PC-3 (cell line): ENCODE measurements around the gene GIMAP1.

ENCODE experiments used
- EZH2 ChIP-seq: fragments of 300-600 bp; sonication (generic); IDR thresholded peaks from one replicate; pipeline ENCODE4 v1.6.1; 2017; ENCODE audit warnings: antibody characterized with exemption, mild to moderate bottlenecking, low read length; ENCODE audit not compliant: unreplicated experiment
- TF ChIP-seq, protein P1 (sequence below): fragments of 300-600 bp; sonication (generic); conservative IDR thresholded peaks from 2 replicates; pipeline ENCODE4 v1.5.1; 2017; ENCODE audit warnings: antibody characterized with exemption, low read depth, mild to moderate bottlenecking, low read length

DNA sequence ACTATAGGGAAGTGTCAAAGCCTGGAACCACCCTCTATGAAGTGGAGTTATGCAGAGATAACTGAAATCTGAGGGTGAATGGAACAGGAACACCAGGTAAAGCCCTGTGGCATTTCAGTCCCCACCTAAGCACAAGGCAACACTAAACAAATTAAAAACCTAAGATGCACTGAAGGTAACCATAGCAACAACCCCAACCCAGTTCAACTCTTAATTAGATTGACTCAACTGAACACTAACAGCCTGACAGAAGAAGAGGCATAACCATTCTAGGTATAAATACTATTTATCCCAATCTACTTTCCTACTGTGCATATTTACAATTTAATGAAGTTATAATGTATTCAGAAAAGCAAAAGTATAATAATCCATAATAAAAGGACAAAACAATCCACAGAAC is 11.6 kb downstream of the GIMAP1 start:
- TF ChIP-seq, protein P1, sequence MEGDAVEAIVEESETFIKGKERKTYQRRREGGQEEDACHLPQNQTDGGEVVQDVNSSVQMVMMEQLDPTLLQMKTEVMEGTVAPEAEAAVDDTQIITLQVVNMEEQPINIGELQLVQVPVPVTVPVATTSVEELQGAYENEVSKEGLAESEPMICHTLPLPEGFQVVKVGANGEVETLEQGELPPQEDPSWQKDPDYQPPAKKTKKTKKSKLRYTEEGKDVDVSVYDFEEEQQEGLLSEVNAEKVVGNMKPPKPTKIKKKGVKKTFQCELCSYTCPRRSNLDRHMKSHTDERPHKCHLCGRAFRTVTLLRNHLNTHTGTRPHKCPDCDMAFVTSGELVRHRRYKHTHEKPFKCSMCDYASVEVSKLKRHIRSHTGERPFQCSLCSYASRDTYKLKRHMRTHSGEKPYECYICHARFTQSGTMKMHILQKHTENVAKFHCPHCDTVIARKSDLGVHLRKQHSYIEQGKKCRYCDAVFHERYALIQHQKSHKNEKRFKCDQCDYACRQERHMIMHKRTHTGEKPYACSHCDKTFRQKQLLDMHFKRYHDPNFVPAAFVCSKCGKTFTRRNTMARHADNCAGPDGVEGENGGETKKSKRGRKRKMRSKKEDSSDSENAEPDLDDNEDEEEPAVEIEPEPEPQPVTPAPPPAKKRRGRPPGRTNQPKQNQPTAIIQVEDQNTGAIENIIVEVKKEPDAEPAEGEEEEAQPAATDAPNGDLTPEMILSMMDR: no peak
- TF ChIP-seq EZH2: no peak
